ENCODE data around the gene YPEL2. TPM values are rescaled to one million over a fixed set of nuclear protein-coding genes. Genes with fewer than 3 reads are reported as not detected.

YPEL2 gene
- total RNA-seq, 2 donors from 2014 or later = 12.8 to 40.3 TPM

GRCh38 chr17:59346341-59346740 lies 14.9 kb downstream of the YPEL2 start:
- Histone ChIP-seq H3K4me3 (no peak overlapping the region), H3K36me3 (no peaks in the 10 kb centered on the region), H3K4me1 (replicated peaks) (no peaks in the 10 kb centered on the region), H3K27ac (no peak overlapping the region), H3K27me3 (replicated peaks; ENCODE audit: insufficient read depth) (no peaks in the 10 kb centered on the region), H3K9me3 (no peaks in the 10 kb centered on the region)
- intact Hi-C loops (cut with DNase I) = no loop called here
- WGBS = 71% methylated on average over 4 of the region's 4 CpGs
- no peak for DNase-seq (ENCODE audit: low spot score)
- no peak for TF ChIP-seq POLR2A (IDR thresholded peaks at IDR 0.05)
- no peak for TF ChIP-seq POLR2AphosphoS5 (IDR thresholded peaks at IDR 0.05)
- TF ChIP-seq, protein P1, sequence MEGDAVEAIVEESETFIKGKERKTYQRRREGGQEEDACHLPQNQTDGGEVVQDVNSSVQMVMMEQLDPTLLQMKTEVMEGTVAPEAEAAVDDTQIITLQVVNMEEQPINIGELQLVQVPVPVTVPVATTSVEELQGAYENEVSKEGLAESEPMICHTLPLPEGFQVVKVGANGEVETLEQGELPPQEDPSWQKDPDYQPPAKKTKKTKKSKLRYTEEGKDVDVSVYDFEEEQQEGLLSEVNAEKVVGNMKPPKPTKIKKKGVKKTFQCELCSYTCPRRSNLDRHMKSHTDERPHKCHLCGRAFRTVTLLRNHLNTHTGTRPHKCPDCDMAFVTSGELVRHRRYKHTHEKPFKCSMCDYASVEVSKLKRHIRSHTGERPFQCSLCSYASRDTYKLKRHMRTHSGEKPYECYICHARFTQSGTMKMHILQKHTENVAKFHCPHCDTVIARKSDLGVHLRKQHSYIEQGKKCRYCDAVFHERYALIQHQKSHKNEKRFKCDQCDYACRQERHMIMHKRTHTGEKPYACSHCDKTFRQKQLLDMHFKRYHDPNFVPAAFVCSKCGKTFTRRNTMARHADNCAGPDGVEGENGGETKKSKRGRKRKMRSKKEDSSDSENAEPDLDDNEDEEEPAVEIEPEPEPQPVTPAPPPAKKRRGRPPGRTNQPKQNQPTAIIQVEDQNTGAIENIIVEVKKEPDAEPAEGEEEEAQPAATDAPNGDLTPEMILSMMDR (IDR thresholded peaks at IDR 0.05) = no peak

- DNase-seq (ENCODE audit: low spot score) = no peak
- Histone ChIP-seq H3K4me1 (replicated peaks) (no peaks in the 10 kb centered on the region), H3K36me3 (no peaks in the 10 kb centered on the region), H3K27ac (no peak overlapping the region), H3K4me3 (no peak overlapping the region), H3K27me3 (replicated peaks; ENCODE audit: insufficient read depth) (no peaks in the 10 kb centered on the region), H3K9me3 (no peaks in the 10 kb centered on the region)
- no peak for TF ChIP-seq POLR2A (IDR thresholded peaks at IDR 0.05)
- TF ChIP-seq, protein P1 (IDR thresholded peaks at IDR 0.05) = no peak
- TF ChIP-seq POLR2AphosphoS5 (IDR thresholded peaks at IDR 0.05) = no peak
- intact Hi-C loops (cut with DNase I) = no loop called here
- 95% methylated on average over 6 of the region's 6 CpGs for WGBS
These were observed 15.5 kb downstream of the YPEL2 start for GRCh38 chr17:59346876-59347407.

GRCh38 chr17:59347975-59348391 lies 16.5 kb downstream of the YPEL2 start:
- TF ChIP-seq, protein P1 (IDR thresholded peaks at IDR 0.05) = no peak
- TF ChIP-seq POLR2AphosphoS5 (IDR thresholded peaks at IDR 0.05) = no peak
- no peak for TF ChIP-seq POLR2A (IDR thresholded peaks at IDR 0.05)
- no peaks in the 10 kb centered on the region for H3K36me3 ChIP-seq
- WGBS = 90% methylated on average over 7 of the region's 7 CpGs
- H3K9me3 ChIP-seq = no peaks in the 10 kb centered on the region
- H3K4me3 ChIP-seq = no peak overlapping the region
- no peak for DNase-seq (ENCODE audit: low spot score)
- H3K27me3 ChIP-seq (replicated peaks; ENCODE audit: insufficient read depth) = no peaks in the 10 kb centered on the region
- no peaks in the 10 kb centered on the region for H3K4me1 ChIP-seq (replicated peaks)
- H3K27ac ChIP-seq = no peak overlapping the region
- intact Hi-C loops (cut with DNase I) = no loop called here

- no peak overlapping the region for H3K27ac ChIP-seq
- H3K4me1 ChIP-seq (replicated peaks) = no peaks in the 10 kb centered on the region
- intact Hi-C loops (cut with DNase I) = no loop called here
- DNase-seq (ENCODE audit: low spot score) = no peak
- no peak overlapping the region for H3K4me3 ChIP-seq
- no peaks in the 10 kb centered on the region for H3K9me3 ChIP-seq
- no peaks in the 10 kb centered on the region for H3K36me3 ChIP-seq
- TF ChIP-seq POLR2AphosphoS5 (IDR thresholded peaks at IDR 0.05) (no peak), POLR2A (IDR thresholded peaks at IDR 0.05) (no peak)
- TF ChIP-seq, protein P1 (IDR thresholded peaks at IDR 0.05) = no peak
- WGBS = 83% methylated on average over 8 of the region's 8 CpGs
- no peaks in the 10 kb centered on the region for H3K27me3 ChIP-seq (replicated peaks; ENCODE audit: insufficient read depth)
These were observed 17.7 kb downstream of the YPEL2 start for GRCh38 chr17:59349178-59349577.

GRCh38 chr17:59353106-59353854 lies 21.8 kb downstream of the YPEL2 start:
- H3K9me3 ChIP-seq = no peaks in the 10 kb centered on the region
- no peaks in the 10 kb centered on the region for H3K36me3 ChIP-seq
- DNase-seq (ENCODE audit: low spot score) = no peak
- WGBS = 85% methylated on average over 16 of the region's 16 CpGs
- no peak overlapping the region for H3K4me3 ChIP-seq
- intact Hi-C loops (cut with DNase I) = no loop called here
- TF ChIP-seq POLR2A (IDR thresholded peaks at IDR 0.05) (no peak), POLR2AphosphoS5 (IDR thresholded peaks at IDR 0.05) (no peak)
- TF ChIP-seq, protein P1 (IDR thresholded peaks at IDR 0.05) = no peak
- H3K27ac ChIP-seq = no peak overlapping the region
- H3K4me1 ChIP-seq (replicated peaks) = no peaks in the 10 kb centered on the region
- H3K27me3 ChIP-seq (replicated peaks; ENCODE audit: insufficient read depth) = no peaks in the 10 kb centered on the region

Data from prostate gland (tissue), 2 donors.